Cardiac fibroblast (primary cell): Measurements from ENCODE around the gene NCKAP5.

Experiments
- DNase-seq, 2 donors: peaks; one replicate each; pipeline versions ENCODE4 v3.0.0 to v3.0.0-alpha.2; 2010; ENCODE audit warnings: low read depth in 2 of 2
- H3K4me3 ChIP-seq, 2 donors: replicated peaks in 1 of 2; 1 replicate in 1 of 2; 2 replicates in 1 of 2; pipeline ENCODE4 v1.5.1; 2011; ENCODE audit warnings: low read depth in 2 of 2, low read length in 2 of 2, mild to moderate bottlenecking in 2 of 2, moderate library complexity in 1 of 2
- TF ChIP-seq, protein P1 (sequence below): IDR thresholded peaks from one replicate; pipeline ENCODE4 v1.5.1; 2011; ENCODE audit warnings: low read depth, mild to moderate bottlenecking, low read length, inconsistent platforms

The NCKAP5 gene

DNA sequence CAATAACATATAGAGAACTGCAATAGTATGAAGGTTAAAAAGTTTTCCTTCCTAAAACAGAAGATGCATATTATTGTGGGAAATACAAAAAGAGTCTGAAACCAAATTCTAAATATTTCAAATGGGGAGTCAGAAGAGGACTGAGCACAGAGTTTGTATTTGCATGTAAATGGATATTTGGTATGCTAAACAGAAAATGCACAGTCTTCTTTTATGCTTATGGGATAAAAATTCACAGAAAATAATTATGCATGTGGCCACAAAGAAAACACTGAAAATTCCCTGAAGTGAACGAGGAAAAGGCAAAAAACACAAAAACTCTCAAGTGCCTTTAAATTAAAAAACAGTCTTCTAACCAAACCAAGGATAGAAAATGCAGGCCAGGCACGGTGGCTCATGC, 142.7 kb downstream of the NCKAP5 start:
- DNase-seq: no peak
- H3K4me3 ChIP-seq: no peak overlapping the region
- TF ChIP-seq, protein P1, sequence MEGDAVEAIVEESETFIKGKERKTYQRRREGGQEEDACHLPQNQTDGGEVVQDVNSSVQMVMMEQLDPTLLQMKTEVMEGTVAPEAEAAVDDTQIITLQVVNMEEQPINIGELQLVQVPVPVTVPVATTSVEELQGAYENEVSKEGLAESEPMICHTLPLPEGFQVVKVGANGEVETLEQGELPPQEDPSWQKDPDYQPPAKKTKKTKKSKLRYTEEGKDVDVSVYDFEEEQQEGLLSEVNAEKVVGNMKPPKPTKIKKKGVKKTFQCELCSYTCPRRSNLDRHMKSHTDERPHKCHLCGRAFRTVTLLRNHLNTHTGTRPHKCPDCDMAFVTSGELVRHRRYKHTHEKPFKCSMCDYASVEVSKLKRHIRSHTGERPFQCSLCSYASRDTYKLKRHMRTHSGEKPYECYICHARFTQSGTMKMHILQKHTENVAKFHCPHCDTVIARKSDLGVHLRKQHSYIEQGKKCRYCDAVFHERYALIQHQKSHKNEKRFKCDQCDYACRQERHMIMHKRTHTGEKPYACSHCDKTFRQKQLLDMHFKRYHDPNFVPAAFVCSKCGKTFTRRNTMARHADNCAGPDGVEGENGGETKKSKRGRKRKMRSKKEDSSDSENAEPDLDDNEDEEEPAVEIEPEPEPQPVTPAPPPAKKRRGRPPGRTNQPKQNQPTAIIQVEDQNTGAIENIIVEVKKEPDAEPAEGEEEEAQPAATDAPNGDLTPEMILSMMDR: no peak

DNA sequence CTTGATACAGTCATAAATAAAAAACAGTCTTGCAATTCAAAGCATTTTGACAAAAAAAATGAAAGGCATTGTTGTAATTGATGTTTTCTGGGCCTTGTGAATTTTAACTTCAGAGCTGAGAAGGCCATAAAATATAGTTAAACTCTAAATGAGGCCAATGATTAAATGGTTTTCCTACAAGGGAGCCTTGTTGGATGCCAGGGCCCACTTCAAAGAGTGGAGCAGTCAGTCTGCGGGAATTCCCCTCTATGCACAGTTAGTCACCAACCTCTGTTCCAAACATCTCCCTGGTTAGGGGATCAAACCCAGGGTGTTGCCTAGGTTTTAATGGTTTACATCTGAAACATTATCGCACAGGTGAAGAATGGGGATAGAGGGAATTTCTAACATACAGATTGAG, 143.4 kb downstream of the NCKAP5 start:
- H3K4me3 ChIP-seq: no peak overlapping the region
- TF ChIP-seq, protein P1: no peak
- peak in 1 of 2 donors; percentile 21 for DNase-seq

DNA sequence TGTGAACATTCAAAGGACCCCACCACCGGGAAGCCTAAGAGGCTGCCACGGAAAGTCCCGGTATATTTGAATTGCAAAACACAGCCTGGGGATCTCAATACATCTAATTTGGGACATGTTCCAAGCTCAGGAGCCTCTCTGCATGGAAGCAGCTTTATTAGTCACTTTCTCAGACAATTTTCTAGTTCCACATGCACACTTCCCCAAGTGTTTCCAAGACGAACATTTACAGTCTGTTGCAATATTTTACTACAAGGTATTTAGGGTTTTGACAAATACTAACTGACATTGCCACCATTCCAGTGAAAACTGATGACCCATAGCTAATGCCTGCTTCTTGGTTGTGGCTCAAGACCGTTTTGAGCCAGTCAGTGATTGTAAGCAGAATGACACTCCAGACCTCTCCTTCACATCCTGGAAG, 145.3 kb downstream of the NCKAP5 start:
- peak; percentile 8 to 61 for DNase-seq
- no peak overlapping the region for H3K4me3 ChIP-seq
- TF ChIP-seq, protein P1: no peak

DNA sequence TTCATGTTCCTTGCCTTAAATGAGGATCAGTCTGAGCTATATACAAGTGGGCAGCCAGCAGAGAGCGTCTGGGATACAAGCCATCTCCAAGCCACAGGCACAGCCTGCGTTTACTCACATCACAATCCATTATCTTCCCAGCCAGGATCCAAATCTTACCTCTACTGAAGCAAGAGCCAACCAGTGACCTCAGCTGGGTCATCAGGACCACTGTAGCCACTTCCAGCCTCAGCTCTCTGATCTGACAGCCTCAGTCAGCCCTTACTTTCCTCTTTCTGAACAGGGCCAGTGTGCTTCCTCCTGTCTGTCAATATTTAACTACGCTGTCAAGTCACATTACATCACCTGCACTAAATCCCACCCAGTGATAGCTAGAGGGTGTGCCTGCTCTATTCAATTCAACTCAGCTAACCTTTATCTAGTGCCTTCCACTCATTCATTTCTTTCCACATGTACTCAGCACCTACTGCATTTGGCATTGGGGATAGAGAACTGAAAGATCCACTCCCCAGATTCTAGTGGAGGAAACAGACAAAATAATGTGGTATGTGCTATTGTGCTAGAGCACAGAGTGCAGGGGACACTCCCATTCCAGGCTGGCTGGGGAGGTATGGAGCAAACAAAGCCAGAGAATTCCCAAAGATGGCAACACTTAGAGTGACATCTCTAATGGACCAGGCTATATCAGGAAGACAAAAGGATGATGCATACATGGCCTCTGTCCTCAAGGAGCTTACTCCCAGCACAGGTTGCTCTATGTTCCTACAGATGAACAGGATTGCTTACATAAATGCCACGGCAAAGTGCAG, 146.5 kb downstream of the NCKAP5 start:
- TF ChIP-seq, protein P1: no peak
- no peak overlapping the region for H3K4me3 ChIP-seq
- peak in 1 of 2 donors; percentile 20 for DNase-seq

DNA sequence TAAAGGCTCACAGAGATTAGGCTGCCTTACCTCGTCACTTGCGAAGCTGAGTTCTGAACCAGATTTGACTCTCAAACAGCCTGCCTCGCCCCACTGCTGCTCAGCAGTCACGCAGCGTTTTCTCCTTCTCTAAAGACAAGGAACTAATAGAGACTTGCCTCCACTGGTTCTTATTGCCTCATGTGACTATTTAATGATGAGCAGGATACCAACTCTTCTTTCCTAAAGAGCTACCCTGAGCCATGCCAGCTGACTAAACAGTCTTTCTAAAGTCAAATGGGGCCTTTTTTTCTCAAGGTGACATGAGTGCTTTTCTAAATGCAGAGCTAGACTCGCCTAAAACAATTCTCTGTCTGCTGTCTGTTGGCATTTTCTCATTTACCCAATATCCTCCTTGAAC, 147.5 kb downstream of the NCKAP5 start:
- TF ChIP-seq, protein P1: no peak
- no peak for DNase-seq
- no peak overlapping the region for H3K4me3 ChIP-seq

DNA sequence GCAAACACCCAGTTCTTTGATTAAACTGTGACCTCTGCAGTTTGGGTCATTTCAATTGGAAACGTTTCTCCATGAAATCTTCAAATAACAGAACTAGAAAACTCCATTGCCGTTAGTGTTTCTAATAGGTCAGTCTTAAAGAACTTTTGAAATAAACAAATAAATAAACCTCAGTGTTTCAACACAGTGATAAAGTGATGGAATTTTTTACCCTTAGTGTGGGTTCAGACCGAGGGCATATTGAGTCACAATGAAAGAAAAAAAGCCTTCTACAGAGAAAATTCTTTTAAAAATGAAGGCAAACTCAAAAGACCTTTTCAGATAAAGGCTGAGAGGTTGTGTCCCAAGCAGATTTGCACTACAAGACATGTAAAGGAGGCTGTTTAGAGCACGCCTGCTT, 149.6 kb downstream of the NCKAP5 start:
- TF ChIP-seq, protein P1: no peak
- DNase-seq: no peak
- H3K4me3 ChIP-seq: no peak overlapping the region
